Measurements from ENCODE around the gene LRRC23. TPM values are rescaled to one million over a fixed set of nuclear protein-coding genes. Genes with fewer than 3 reads are reported as not detected.

LRRC23 gene
- total and polyA plus RNA-seq, 2 experiments from 2014 or later: 2.4 to 9.1 TPM

- DNase-seq (ENCODE audit: low spot score) (peak; percentile 79), ATAC-seq (peak; percentile 77)
- peak within 1 kb of the TSS; percentile 97 for H3K4me3 Mint-ChIP-seq
- TF ChIP-seq JUNB (IDR thresholded peaks at IDR 0.05; ENCODE audit: unreplicated experiment) (no peak), POLR2AphosphoS5 (IDR thresholded peaks at IDR 0.05; ENCODE audit: low read depth) (peak; percentile 48), EZH2phosphoT487 (IDR thresholded peaks at IDR 0.05; ENCODE audit: unreplicated experiment) (no peak), ZNF462 (CRISPR knock-in tag; IDR thresholded peaks at IDR 0.05) (no peak), CREB1 (CRISPR knock-in tag; IDR thresholded peaks at IDR 0.05; ENCODE audit: low read depth) (no peak)
- H3K4me3 ChIP-seq: peak within 1 kb of the TSS; percentile 92
- peaks cover 15% of the 10 kb centered on the region; the same call in 1 of the 2 replicates for H3F3A ChIP-seq (replicated peaks; ENCODE audit: low read depth)
- H3K36me3 ChIP-seq (ENCODE audit: insufficient read depth): peaks cover 6% of the 10 kb centered on the region
- peak within 1 kb of the TSS; percentile 90 for H2AFZ ChIP-seq
- H3K27me3 ChIP-seq (ENCODE audit: insufficient read depth): no peaks in the 10 kb centered on the region
- H3K27me3 Mint-ChIP-seq (ENCODE audit: insufficient read depth, low read depth, poor library complexity): peaks cover 17% of the 10 kb centered on the region
- H3K27ac ChIP-seq (ENCODE audit: low read depth): no peak within 1 kb of the TSS
- H3K4me1 ChIP-seq (ENCODE audit: insufficient read depth): peaks cover 19% of the 10 kb centered on the region
- H3K36me3 Mint-ChIP-seq (ENCODE audit: low read depth): peaks cover 35% of the 10 kb centered on the region
- H3K4me2 ChIP-seq: peak within 1 kb of the TSS; percentile 98
- H3K9me2 ChIP-seq (ENCODE audit: insufficient read depth): no peaks in the 10 kb centered on the region
- peak within 1 kb of the TSS; percentile 43 for H3K27ac Mint-ChIP-seq
- no peaks in the 10 kb centered on the region for H3K9me3 Mint-ChIP-seq
- H3K79me2 ChIP-seq (replicated peaks; ENCODE audit: insufficient read depth): peaks cover 8% of the 10 kb centered on the region
- no peaks in the 10 kb centered on the region for H4K20me1 ChIP-seq (replicated peaks; ENCODE audit: insufficient read depth)
- H3K4me1 Mint-ChIP-seq: peaks cover 32% of the 10 kb centered on the region
Measured at GRCh38 chr12:6914246-6914946, 9.8 kb downstream of the LRRC23 start, which contains the start of gene ENO2. ENO2 (plus strand) TSS chr12:6914580; CDS start chr12:6915833, 1,253 bp downstream.

Measured in GM23338 (cell line).